Stimulated activated CD4-positive, alpha-beta T cell treated with anti-CD3 and anti-CD28 coated beads, Interleukin-4, amount 100 ng/mL, for 4 hours (primary cell): ENCODE data around the gene PIEZO1.

Experiments used
- DNase-seq, 2 experiments: peaks; one replicate each; pipeline ENCODE4 v3.0.0-alpha.2; 2020

Gene PIEZO1

GRCh38 chr16:88816736-88817535, 31.9 kb upstream of the PIEZO1 start:
- DNase-seq = no peak

- DNase-seq = peak; percentile 36 to 60
Observed at GRCh38 chr16:88815901-88816589, 31.0 kb upstream of the PIEZO1 start.

- DNase-seq = no peak
Observed at GRCh38 chr16:88815227-88815626, 30.2 kb upstream of the PIEZO1 start.

GRCh38 chr16:88814144-88814502, 29.1 kb upstream of the PIEZO1 start:
- DNase-seq = no peak

GRCh38 chr16:88813269-88814143, 28.5 kb upstream of the PIEZO1 start:
- no peak for DNase-seq

- DNase-seq = no peak
Observed at GRCh38 chr16:88812513-88813268, 27.7 kb upstream of the PIEZO1 start.

- peak; percentile 93 to 98 for DNase-seq
Observed at GRCh38 chr16:88811769-88812512, 26.9 kb upstream of the PIEZO1 start, which contains the start of gene APRT. APRT (minus strand) TSS chr16:88811928; CDS start chr16:88811899, 29 bp downstream.

GRCh38 chr16:88810912-88811768, 26.1 kb upstream of the PIEZO1 start:
- DNase-seq = peak; percentile 63 to 65

- DNase-seq = peak in 1 of 2 experiments; percentile 46
Observed at GRCh38 chr16:88810166-88810911, 25.3 kb upstream of the PIEZO1 start.

GRCh38 chr16:88809676-88810165, 24.7 kb upstream of the PIEZO1 start:
- no peak for DNase-seq

- DNase-seq = no peak
Observed at GRCh38 chr16:88809068-88809675, 24.2 kb upstream of the PIEZO1 start.

- DNase-seq = no peak
Observed at GRCh38 chr16:88807626-88808453, 22.8 kb upstream of the PIEZO1 start.

- no peak for DNase-seq
Observed at GRCh38 chr16:88807142-88807625, 22.2 kb upstream of the PIEZO1 start.

GRCh38 chr16:88806491-88807111, 21.6 kb upstream of the PIEZO1 start:
- DNase-seq = no peak

GRCh38 chr16:88805887-88806393, 20.9 kb upstream of the PIEZO1 start:
- DNase-seq = no peak

GRCh38 chr16:88805340-88805715, 20.3 kb upstream of the PIEZO1 start:
- no peak for DNase-seq

GRCh38 chr16:88804552-88805339, 19.7 kb upstream of the PIEZO1 start:
- DNase-seq = no peak
